HAP-1 (cell line): ENCODE data around the gene CDC5L.
A peak's percentile ranks its signal among the peaks of the same experiment; 100 is the strongest.

Source experiments
- DNase-seq, 2 experiments: peaks; one replicate each; pipeline ENCODE4 v3.0.0-alpha.2; 2016 to 2020; ENCODE audit warnings: low spot score in 2 of 2
- H3K27me3 ChIP-seq: fragments of 250-450 bp; sonication (Bioruptor Pico); 2 replicates; pipeline ENCODE4 v1.5.1; 2020; ENCODE audit warnings: low read depth, mild to moderate bottlenecking, moderate library complexity
- H3K36me3 ChIP-seq: fragments of 250-450 bp; sonication (Bioruptor Pico); replicated peaks from 2 replicates; pipeline ENCODE4 v1.5.1; 2020; ENCODE audit warnings: mild to moderate bottlenecking
- H3K4me1 ChIP-seq: fragments of 250-450 bp; sonication (Bioruptor Pico); 2 replicates; pipeline ENCODE4 v1.5.1; 2020; ENCODE audit warnings: mild to moderate bottlenecking
- H3K4me3 ChIP-seq: fragments of 250-450 bp; sonication (Bioruptor Pico); 2 replicates; pipeline ENCODE4 v1.5.1; 2020; ENCODE audit warnings: mild to moderate bottlenecking, moderate library complexity
- H3K9me3 ChIP-seq: fragments of 250-450 bp; sonication (Bioruptor Pico); 2 replicates; pipeline ENCODE4 v1.5.1; 2020; ENCODE audit warnings: mild to moderate bottlenecking, moderate library complexity
- in situ Hi-C: fragments of 300-500 bp; cut with MboI; formaldehyde crosslinking; loops from 3 replicates; pipeline ENCODE4 v1.14.3; 2020; ENCODE audit warnings: low sequenced_read_pairs, inconsistent platforms, mixed read lengths

CDC5L gene

GRCh38 chr6:44471271-44471981 lies 83.9 kb downstream of the CDC5L start:
- DNase-seq = no peak
- in situ Hi-C loops = loop anchor here (10.0 kb wide), 1 partner anchor 1243 kb away; no protein-coding TSS in a partner anchor
- Histone ChIP-seq H3K4me1 (peaks cover 11% of the 10 kb centered on the region), H3K9me3 (no peaks in the 10 kb centered on the region), H3K4me3 (no peak overlapping the region), H3K36me3 (no peaks in the 10 kb centered on the region), H3K27me3 (no peaks in the 10 kb centered on the region)

- Histone ChIP-seq H3K36me3 (no peaks in the 10 kb centered on the region), H3K4me3 (no peak overlapping the region), H3K4me1 (peaks cover 11% of the 10 kb centered on the region), H3K27me3 (no peaks in the 10 kb centered on the region), H3K9me3 (no peaks in the 10 kb centered on the region)
- in situ Hi-C loops = loop anchor here (10.0 kb wide), 1 partner anchor 1242 kb away; no protein-coding TSS in a partner anchor
- DNase-seq = no peak
Measured at GRCh38 chr6:44472250-44472945, 84.9 kb downstream of the CDC5L start.

GRCh38 chr6:44473393-44474189 lies 86.1 kb downstream of the CDC5L start:
- in situ Hi-C loops = loop anchor here (10.0 kb wide), 1 partner anchor 1241 kb away; no protein-coding TSS in a partner anchor
- no peak for DNase-seq
- no peaks in the 10 kb centered on the region for H3K27me3 ChIP-seq

GRCh38 chr6:44474190-44474631 lies 86.7 kb downstream of the CDC5L start:
- Histone ChIP-seq H3K36me3 (no peaks in the 10 kb centered on the region), H3K4me3 (no peak overlapping the region), H3K9me3 (no peaks in the 10 kb centered on the region), H3K4me1 (peaks cover 11% of the 10 kb centered on the region), H3K27me3 (no peaks in the 10 kb centered on the region)
- in situ Hi-C loops = loop anchor here (10.0 kb wide), 1 partner anchor 1241 kb away; no protein-coding TSS in a partner anchor
- DNase-seq = no peak

More at GRCh38 chr6:44473393-44474189, 86.1 kb downstream of the CDC5L start:
- H3K4me3 ChIP-seq = no peak overlapping the region
- H3K4me1 ChIP-seq = peaks cover 11% of the 10 kb centered on the region
- H3K36me3 ChIP-seq = no peaks in the 10 kb centered on the region
- no peaks in the 10 kb centered on the region for H3K9me3 ChIP-seq

GRCh38 chr6:44474643-44475042 lies 87.1 kb downstream of the CDC5L start:
- DNase-seq = no peak

GRCh38 chr6:44475417-44475778 lies 87.9 kb downstream of the CDC5L start:
- in situ Hi-C loops = loop anchor here (10.0 kb wide), 1 partner anchor 1239 kb away; no protein-coding TSS in a partner anchor
- Histone ChIP-seq H3K4me1 (peaks cover 8% of the 10 kb centered on the region), H3K4me3 (no peak overlapping the region), H3K9me3 (no peaks in the 10 kb centered on the region), H3K36me3 (no peaks in the 10 kb centered on the region), H3K27me3 (no peaks in the 10 kb centered on the region)
- DNase-seq = no peak

More at GRCh38 chr6:44474643-44475042, 87.1 kb downstream of the CDC5L start:
- Histone ChIP-seq H3K4me3 (no peak overlapping the region), H3K4me1 (peaks cover 11% of the 10 kb centered on the region), H3K27me3 (no peaks in the 10 kb centered on the region), H3K36me3 (no peaks in the 10 kb centered on the region), H3K9me3 (no peaks in the 10 kb centered on the region)
- in situ Hi-C loops = loop anchor here (10.0 kb wide), 1 partner anchor 1240 kb away; no protein-coding TSS in a partner anchor

- peak; percentile 87 to 89 for DNase-seq
- Histone ChIP-seq H3K4me3 (no peak overlapping the region), H3K4me1 (peaks cover 8% of the 10 kb centered on the region), H3K36me3 (no peaks in the 10 kb centered on the region), H3K9me3 (no peaks in the 10 kb centered on the region), H3K27me3 (no peaks in the 10 kb centered on the region)
- in situ Hi-C loops = loop anchor here (10.0 kb wide), 1 partner anchor 1239 kb away; no protein-coding TSS in a partner anchor
Measured at GRCh38 chr6:44475779-44476434, 88.4 kb downstream of the CDC5L start.

- Histone ChIP-seq H3K4me3 (no peak overlapping the region), H3K36me3 (no peaks in the 10 kb centered on the region), H3K4me1 (peaks cover 8% of the 10 kb centered on the region), H3K27me3 (peaks cover 5% of the 10 kb centered on the region; the same call in 1 of the 2 replicates), H3K9me3 (no peaks in the 10 kb centered on the region)
- no peak for DNase-seq
- in situ Hi-C loops = loop anchor here (10.0 kb wide), 1 partner anchor 1238 kb away; no protein-coding TSS in a partner anchor
Measured at GRCh38 chr6:44476849-44477248, 89.3 kb downstream of the CDC5L start.

GRCh38 chr6:44477293-44477894 lies 89.9 kb downstream of the CDC5L start:
- Histone ChIP-seq H3K4me3 (no peak overlapping the region), H3K27me3 (peaks cover 8% of the 10 kb centered on the region; the same call in 1 of the 2 replicates), H3K9me3 (no peaks in the 10 kb centered on the region), H3K36me3 (no peaks in the 10 kb centered on the region), H3K4me1 (peaks cover 8% of the 10 kb centered on the region)
- no peak for DNase-seq
- in situ Hi-C loops = loop anchor here (10.0 kb wide), 1 partner anchor 1237 kb away; no protein-coding TSS in a partner anchor

GRCh38 chr6:44478158-44478557 lies 90.7 kb downstream of the CDC5L start:
- Histone ChIP-seq H3K4me3 (no peak overlapping the region), H3K9me3 (no peaks in the 10 kb centered on the region), H3K36me3 (no peaks in the 10 kb centered on the region), H3K4me1 (peaks cover 8% of the 10 kb centered on the region), H3K27me3 (peaks cover 8% of the 10 kb centered on the region; the same call in 1 of the 2 replicates)
- in situ Hi-C loops = loop anchor here (10.0 kb wide), 1 partner anchor 1237 kb away; no protein-coding TSS in a partner anchor
- no peak for DNase-seq

GRCh38 chr6:44478591-44479254 lies 91.2 kb downstream of the CDC5L start:
- in situ Hi-C loops = loop anchor here (10.0 kb wide), 1 partner anchor 1236 kb away; no protein-coding TSS in a partner anchor
- Histone ChIP-seq H3K4me3 (no peak overlapping the region), H3K4me1 (peaks cover 8% of the 10 kb centered on the region), H3K9me3 (no peaks in the 10 kb centered on the region), H3K36me3 (no peaks in the 10 kb centered on the region), H3K27me3 (peaks cover 8% of the 10 kb centered on the region; the same call in 1 of the 2 replicates)
- DNase-seq = no peak

- Histone ChIP-seq H3K27me3 (peaks cover 8% of the 10 kb centered on the region; the same call in 1 of the 2 replicates), H3K9me3 (no peaks in the 10 kb centered on the region), H3K36me3 (no peaks in the 10 kb centered on the region), H3K4me3 (no peak overlapping the region), H3K4me1 (peaks cover 8% of the 10 kb centered on the region)
- no peak for DNase-seq
- in situ Hi-C loops = no loop called here
Measured at GRCh38 chr6:44480097-44480541, 92.6 kb downstream of the CDC5L start.
